ENCODE measurements around the gene SPAG6. TPM values are rescaled to one million over a fixed set of nuclear protein-coding genes. Genes with fewer than 3 reads are reported as not detected.

Gene SPAG6
- total and polyA plus RNA-seq, 2 of the 8 experiments (the other 6 are each of a cell fraction or from before 2014, with no cell fraction given): 0.14 TPM; not detected in 1

DNA sequence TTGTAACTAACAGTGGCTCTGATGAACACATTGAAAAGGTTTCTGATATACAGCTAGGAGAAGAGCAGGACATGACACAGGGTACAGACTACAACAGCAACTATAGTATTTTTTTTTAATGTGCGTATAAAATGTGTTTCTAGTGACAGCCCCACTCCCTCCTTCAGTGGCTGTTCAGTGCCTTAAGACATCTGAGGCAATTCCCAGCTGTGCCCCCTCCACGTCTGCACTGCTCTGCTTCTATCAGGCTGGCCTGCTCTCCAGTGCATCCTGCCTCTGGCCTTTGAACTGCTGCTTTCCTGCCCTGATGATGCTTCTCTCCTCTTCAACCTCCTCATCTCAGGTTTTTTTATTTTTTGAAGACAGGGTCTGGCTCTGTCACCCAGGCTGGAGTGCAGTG is 111.2 kb downstream of the SPAG6 start (continued):
- TF ChIP-seq CTBP2 (IDR thresholded peaks at IDR 0.05; ENCODE audit: borderline replicate concordance, insufficient read depth, insufficient read length, low read length): no peak
- no peak for TF ChIP-seq TAF7 (optimal IDR thresholded peaks at IDR 0.05; ENCODE audit: borderline replicate concordance, low read depth, low read length)
- TF ChIP-seq, protein P1, sequence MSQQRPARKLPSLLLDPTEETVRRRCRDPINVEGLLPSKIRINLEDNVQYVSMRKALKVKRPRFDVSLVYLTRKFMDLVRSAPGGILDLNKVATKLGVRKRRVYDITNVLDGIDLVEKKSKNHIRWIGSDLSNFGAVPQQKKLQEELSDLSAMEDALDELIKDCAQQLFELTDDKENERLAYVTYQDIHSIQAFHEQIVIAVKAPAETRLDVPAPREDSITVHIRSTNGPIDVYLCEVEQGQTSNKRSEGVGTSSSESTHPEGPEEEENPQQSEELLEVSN (IDR thresholded peaks at IDR 0.05): no peak
- no peak for TF ChIP-seq HDAC6 (IDR thresholded peaks at IDR 0.05; ENCODE audit: low read depth, low read length)
- TF ChIP-seq CBX8 (IDR thresholded peaks at IDR 0.05; ENCODE audit: borderline replicate concordance, low read depth, low read length): no peak
- TF ChIP-seq RNF2 (IDR thresholded peaks at IDR 0.05; ENCODE audit: borderline replicate concordance, low read depth, low read length, missing control alignments, poor library complexity, severe bottlenecking): no peak

All from H1 (cell line).